CD14-positive monocyte (primary cell): ENCODE data around the gene PRDM11. TPM values are rescaled to one million over a fixed set of nuclear protein-coding genes. Genes with fewer than 3 reads are reported as not detected.
A peak's percentile ranks its signal among the peaks of the same experiment; 100 is the strongest.

Experiments used
- DNase-seq, 3 donors: peaks; one replicate each; pipeline ENCODE4 v3.0.0-alpha.2; 2011 to 2022
- H2AFZ ChIP-seq: 2 replicates; pipeline ENCODE4 v1.6.0; 2012; ENCODE audit warnings: mild to moderate bottlenecking, low read depth, low read length, inconsistent platforms; ENCODE audit not compliant: insufficient read depth, poor library complexity, severe bottlenecking
- H3K27ac ChIP-seq, 2 donors: 1 replicate in 1 of 2; 2 replicates in 1 of 2; pipeline ENCODE4 v1.5.1; 2012 to 2013; ENCODE audit warnings: low read length in 2 of 2, control low read depth in 1 of 2, inconsistent platforms in 1 of 2, low read depth in 1 of 2, mild to moderate bottlenecking in 1 of 2
- H3K27me3 ChIP-seq, 2 donors: one replicate each; pipeline versions ENCODE4 v1.6.0 to v1.6.1; 2011 to 2013; ENCODE audit warnings: low read length in 2 of 2; ENCODE audit not compliant: control insufficient read depth in 2 of 2, insufficient read depth in 2 of 2
- H3K36me3 ChIP-seq, 2 donors: replicated peaks in 1 of 2; 1 replicate in 1 of 2; 2 replicates in 1 of 2; pipeline versions ENCODE4 v1.5.1 to v1.6.1; 2012 to 2013; ENCODE audit warnings: low read length in 2 of 2, control low read depth in 1 of 2, inconsistent platforms in 1 of 2, mild to moderate bottlenecking in 1 of 2; ENCODE audit not compliant: insufficient read depth in 2 of 2, control insufficient read depth in 1 of 2
- H3K4me1 ChIP-seq, 2 donors: 1 replicate in 1 of 2; 2 replicates in 1 of 2; pipeline versions ENCODE4 v1.5.1 to v1.6.1; 2012 to 2013; ENCODE audit warnings: low read length in 2 of 2, control low read depth in 1 of 2, inconsistent platforms in 1 of 2, mild to moderate bottlenecking in 1 of 2, moderate library complexity in 1 of 2; ENCODE audit not compliant: insufficient read depth in 2 of 2, control insufficient read depth in 1 of 2
- H3K4me2 ChIP-seq: replicated peaks from 2 replicates; pipeline ENCODE3; 2012; ENCODE audit warnings: low read length, moderate library complexity, mild to moderate bottlenecking; ENCODE audit not compliant: poor library complexity, severe bottlenecking; ENCODE audit errors: extremely low read depth
- H3K4me3 ChIP-seq, 3 experiments: fragments of 200-600 bp in 1 of 3; sonication (generic) in 1 of 3; replicated peaks in 1 of 3; 1 replicate in 2 of 3; 2 replicates in 1 of 3; pipeline ENCODE4 v1.5.1; 2011 to 2013; ENCODE audit warnings: low read length in 3 of 3, mild to moderate bottlenecking in 3 of 3, control low read depth in 2 of 3, low read depth in 2 of 3, inconsistent platforms in 1 of 3, moderate library complexity in 1 of 3
- H3K79me2 ChIP-seq: 2 replicates; pipeline ENCODE4 v1.6.0; 2012; ENCODE audit warnings: mild to moderate bottlenecking, control low read depth, inconsistent platforms, low read length, moderate library complexity; ENCODE audit not compliant: insufficient read depth
- H3K9ac ChIP-seq: 2 replicates; pipeline ENCODE4 v1.6.0; 2017; ENCODE audit warnings: low read length, mild to moderate bottlenecking; ENCODE audit not compliant: insufficient read depth, poor library complexity, severe bottlenecking
- H3K9me3 ChIP-seq, 2 donors: replicated peaks in 1 of 2; 1 replicate in 1 of 2; 2 replicates in 1 of 2; pipeline versions ENCODE4 v1.5.1 to v1.6.1; 2012 to 2013; ENCODE audit warnings: low read length in 2 of 2, control low read depth in 1 of 2; ENCODE audit not compliant: control insufficient read depth in 1 of 2, insufficient read depth in 1 of 2
- H4K20me1 ChIP-seq: 2 replicates; pipeline ENCODE4 v1.6.0; 2012; ENCODE audit warnings: mild to moderate bottlenecking, low read length, control low read depth, moderate library complexity; ENCODE audit not compliant: insufficient read depth
- H3K27ac Mint-ChIP-seq, 7 donors: one replicate each; pipeline ENCODE4 v1.8.0; 2020; ENCODE audit warnings: mild to moderate bottlenecking in 7 of 7, mixed read lengths in 7 of 7, moderate library complexity in 6 of 7, inconsistent platforms in 2 of 7
- H3K27me3 Mint-ChIP-seq, 3 donors: one replicate each; pipeline ENCODE4 v1.8.0; 2021 to 2022; ENCODE audit warnings: low read depth in 3 of 3, mild to moderate bottlenecking in 3 of 3, mixed read lengths in 3 of 3, moderate library complexity in 3 of 3, inconsistent platforms in 1 of 3
- H3K36me3 Mint-ChIP-seq, 2 donors: one replicate each; pipeline ENCODE4 v1.8.0; 2020; ENCODE audit warnings: mixed read lengths in 2 of 2, inconsistent platforms in 1 of 2, mild to moderate bottlenecking in 1 of 2
- H3K4me1 Mint-ChIP-seq: one replicate; pipeline ENCODE4 v1.8.0; 2020; ENCODE audit warnings: mild to moderate bottlenecking, mixed read lengths
- H3K4me3 Mint-ChIP-seq, 2 donors: one replicate each; pipeline ENCODE4 v1.8.0; 2020; ENCODE audit warnings: mild to moderate bottlenecking in 2 of 2, mixed read lengths in 2 of 2, moderate library complexity in 1 of 2
- H3K9me3 Mint-ChIP-seq, 7 donors: one replicate each; pipeline ENCODE4 v1.8.0; 2020 to 2022; ENCODE audit warnings: mixed read lengths in 7 of 7, mild to moderate bottlenecking in 6 of 7, moderate library complexity in 6 of 7, inconsistent platforms in 2 of 7
- CTCF ChIP-seq: fragments of 200-600 bp; IDR thresholded peaks from one replicate; pipeline ENCODE4 v1.8.0; 2022; ENCODE audit warnings: antibody characterized with exemption, mild to moderate bottlenecking
- WGBS: methylation state at CpG from one replicate; pipeline ENCODE4 v1.1.5; 2013; ENCODE audit warnings: missing lambda C conversion rate; ENCODE audit not compliant: insufficient coverage; 5-methylcytosine and 5-hydroxymethylcytosine counted together
- intact Hi-C, 2 donors: fragments of 100-400 bp; cut with micrococcal nuclease; formaldehyde crosslinking; loops; one replicate each; pipeline versions ENCODE4 v1.15.0 to v1.15.1; 2023
- polyA plus RNA-seq, 3 donors: library from polyadenylated mRNA; depleted of rRNA in 1 of 3; unstranded in 2 of 3; stranded (reverse) in 1 of 3; fragments of 300-500 nt in 2 of 3; fragments of >200 nt in 1 of 3; fragmentation: Illumina TruSeq in 2 of 3; gene quantifications; 1 replicate in 2 of 3; 2 replicates in 1 of 3; pipeline ENCODE4 v1.2.3, GENCODE V29; 2012 to 2021

The PRDM11 gene
- polyA plus RNA-seq, 3 donors = 0.48 to 1.8 TPM; not detected in 1

GRCh38 chr11:45173064-45173463 lies 26.6 kb downstream of the PRDM11 start:
- no peak overlapping the region for H3K9ac ChIP-seq
- no peak for TF ChIP-seq CTCF
- Mint-ChIP-seq H3K4me3 (no peak overlapping the region), H3K4me1 (no peaks in the 10 kb centered on the region), H3K9me3 (no peaks in the 10 kb centered on the region), H3K27me3 (peaks cover 1 to 6% (median 3%) of the 10 kb centered on the region in 3 donors), H3K36me3 (no peaks in the 10 kb centered on the region), H3K27ac (peak overlapping the region in 1 of 7 donors; percentile 36)
- no peaks in the 10 kb centered on the region for H3K36me3 ChIP-seq
- intact Hi-C loops = no loop called here
- H3K9me3 ChIP-seq = no peaks in the 10 kb centered on the region
- WGBS = 100% methylated on average over 4 of the region's 5 CpGs
- no peak overlapping the region for H3K27ac ChIP-seq
- no peak for DNase-seq
- H3K79me2 ChIP-seq = no peaks in the 10 kb centered on the region
- H3K4me2 ChIP-seq = no peak overlapping the region
- no peak overlapping the region for H3K4me3 ChIP-seq
- H3K27me3 ChIP-seq = no peaks in the 10 kb centered on the region
- H3K4me1 ChIP-seq = no peaks in the 10 kb centered on the region
- H4K20me1 ChIP-seq = no peaks in the 10 kb centered on the region
- no peak overlapping the region for H2AFZ ChIP-seq

- no peaks in the 10 kb centered on the region for H3K36me3 ChIP-seq
- intact Hi-C loops = no loop called here
- Mint-ChIP-seq H3K36me3 (no peaks in the 10 kb centered on the region), H3K9me3 (no peaks in the 10 kb centered on the region), H3K27me3 (peaks cover 5 to 13% (median 7%) of the 10 kb centered on the region in 3 donors), H3K4me3 (no peak overlapping the region), H3K27ac (no peak overlapping the region), H3K4me1 (no peaks in the 10 kb centered on the region)
- no peaks in the 10 kb centered on the region for H3K4me1 ChIP-seq
- no peaks in the 10 kb centered on the region for H3K9me3 ChIP-seq
- DNase-seq = no peak
- H3K4me2 ChIP-seq = no peak overlapping the region
- 96% methylated on average over 5 of the region's 6 CpGs for WGBS
- H3K9ac ChIP-seq = no peak overlapping the region
- H2AFZ ChIP-seq = no peak overlapping the region
- H3K27me3 ChIP-seq = peaks cover 0 to 7% of the 10 kb centered on the region in 2 donors
- no peak for TF ChIP-seq CTCF
- H3K27ac ChIP-seq = no peak overlapping the region
- no peaks in the 10 kb centered on the region for H4K20me1 ChIP-seq
- H3K79me2 ChIP-seq = no peaks in the 10 kb centered on the region
- no peak overlapping the region for H3K4me3 ChIP-seq
These were observed 27.9 kb downstream of the PRDM11 start for GRCh38 chr11:45174168-45174835.
